ENCODE data around the gene DNAH12.

DNA sequence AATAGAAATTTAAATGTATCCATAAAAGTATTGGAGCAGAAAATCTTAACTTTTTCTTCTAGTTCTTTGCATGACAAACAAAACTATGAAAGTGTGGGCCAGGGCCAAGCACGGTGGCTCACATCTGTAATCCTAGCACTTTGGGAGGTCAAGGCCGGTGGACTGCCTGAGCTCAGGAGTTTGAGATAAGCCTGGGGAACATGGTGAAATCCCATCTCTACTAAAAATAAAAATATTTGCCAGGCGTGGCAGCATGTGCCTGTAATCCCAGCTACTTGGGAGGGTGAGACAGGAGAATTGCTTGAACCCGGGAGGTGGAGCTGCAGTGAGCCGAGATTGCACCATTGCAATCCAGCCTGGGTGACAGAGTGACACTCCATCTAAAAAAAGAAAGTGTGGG, 158.6 kb downstream of the DNAH12 start:
- TF ChIP-seq POLR2A (IDR thresholded peaks at IDR 0.05; ENCODE audit: low read length) = no peak
- TF ChIP-seq GATA1 (IDR thresholded peaks at IDR 0.05; ENCODE audit: low read depth, low read length) = no peak
